Mesothelial cell of epicardium (in vitro differentiated cells): ENCODE data around the gene KANK3. TPM values are rescaled to one million over a fixed set of nuclear protein-coding genes. Genes with fewer than 3 reads are reported as not detected.
A peak's percentile ranks its signal among the peaks of the same experiment; 100 is the strongest.
"Not testable (repeated sequence)": the region's sequence is repeated elsewhere in the genome, so short reads cannot be mapped to it uniquely, and the experiment has no call there.

Experiments
- DNase-seq, 2 experiments: peaks; one replicate each; pipeline ENCODE4 v3.0.0; 2021; ENCODE audit warnings: low spot score in 2 of 2; ENCODE audit not compliant: unreplicated experiment in 2 of 2
- H3K27ac Mint-ChIP-seq: 2 replicates; pipeline ENCODE4 v1.8.0; 2021; ENCODE audit warnings: mixed read lengths
- H3K27me3 Mint-ChIP-seq: 2 replicates; pipeline ENCODE4 v1.8.0; 2021; ENCODE audit warnings: low read depth, mixed read lengths
- H3K36me3 Mint-ChIP-seq: 2 replicates; pipeline ENCODE4 v1.8.0; 2021; ENCODE audit warnings: mixed read lengths
- H3K4me1 Mint-ChIP-seq: 2 replicates; pipeline ENCODE4 v1.8.0; 2021; ENCODE audit warnings: mixed read lengths
- H3K4me3 Mint-ChIP-seq: 2 replicates; pipeline ENCODE4 v1.8.0; 2021; ENCODE audit warnings: mild to moderate bottlenecking, moderate library complexity, mixed read lengths
- H3K9me3 Mint-ChIP-seq: 2 replicates; pipeline ENCODE4 v1.8.0; 2021; ENCODE audit warnings: mixed read lengths
- CTCF ChIP-seq: fragments of 200-600 bp; sonication (generic); IDR thresholded peaks from one replicate; pipeline ENCODE4 v1.5.0; 2021; ENCODE audit warnings: antibody characterized with exemption; ENCODE audit not compliant: unreplicated experiment
- total RNA-seq: library from RNA; stranded (reverse); gene quantifications from 3 replicates; pipeline ENCODE4 v1.2.1, GENCODE V29; 2021

KANK3 gene
- total RNA-seq, 1 donor from 2014 or later, result 2.3 TPM

- no peak overlapping the region for H3K4me3 Mint-ChIP-seq
- no peak overlapping the region for H3K27ac Mint-ChIP-seq
- H3K9me3 Mint-ChIP-seq, result peaks cover 4% of the 10 kb centered on the region
- peaks cover 23% of the 10 kb centered on the region for H3K4me1 Mint-ChIP-seq
- no peaks in the 10 kb centered on the region for H3K36me3 Mint-ChIP-seq
- no peak for TF ChIP-seq CTCF
- H3K27me3 Mint-ChIP-seq, result peaks cover 32% of the 10 kb centered on the region
- DNase-seq, result no peak
Measured at GRCh38 chr19:8360196-8360595, 17.1 kb upstream of the KANK3 start.

- no peak for TF ChIP-seq CTCF
- H3K9me3 Mint-ChIP-seq, result peaks cover 4% of the 10 kb centered on the region
- peaks cover 20% of the 10 kb centered on the region for H3K4me1 Mint-ChIP-seq
- peaks cover 21% of the 10 kb centered on the region for H3K27me3 Mint-ChIP-seq
- H3K36me3 Mint-ChIP-seq, result no peaks in the 10 kb centered on the region
- H3K4me3 Mint-ChIP-seq, result no peak overlapping the region
- no peak for DNase-seq
- no peak overlapping the region for H3K27ac Mint-ChIP-seq
Measured at GRCh38 chr19:8358948-8359347, 15.9 kb upstream of the KANK3 start.

GRCh38 chr19:8357007-8357521 is 14.0 kb upstream of the KANK3 start:
- Mint-ChIP-seq H3K9me3 (peaks cover 4% of the 10 kb centered on the region), H3K4me1 (peaks cover 11% of the 10 kb centered on the region), H3K27me3 (peaks cover 4% of the 10 kb centered on the region), H3K27ac (no peak overlapping the region), H3K36me3 (no peaks in the 10 kb centered on the region), H3K4me3 (no peak overlapping the region)
- TF ChIP-seq CTCF, result no peak
- no peak for DNase-seq

GRCh38 chr19:8355631-8356402 is 12.8 kb upstream of the KANK3 start:
- Mint-ChIP-seq H3K4me3 (no peak overlapping the region), H3K27me3 (no peaks in the 10 kb centered on the region), H3K27ac (no peak overlapping the region), H3K36me3 (no peaks in the 10 kb centered on the region), H3K9me3 (peaks cover 4% of the 10 kb centered on the region), H3K4me1 (peaks cover 13% of the 10 kb centered on the region)
- DNase-seq, result no peak
- no peak for TF ChIP-seq CTCF

GRCh38 chr19:8352845-8353244 is 9.8 kb upstream of the KANK3 start:
- H3K4me3 Mint-ChIP-seq, DNase-seq, H3K36me3 Mint-ChIP-seq, H3K27ac Mint-ChIP-seq, H3K27me3 Mint-ChIP-seq, H3K9me3 Mint-ChIP-seq: not testable (repeated sequence)
- H3K4me1 Mint-ChIP-seq, result peaks cover 15% of the 10 kb centered on the region

GRCh38 chr19:8352134-8352827 is 9.2 kb upstream of the KANK3 start:
- H3K4me3 Mint-ChIP-seq, result peak overlapping the region; percentile 31
- DNase-seq, result no peak
- peaks cover 15% of the 10 kb centered on the region for H3K4me1 Mint-ChIP-seq
- no peak for TF ChIP-seq CTCF
- no peaks in the 10 kb centered on the region for H3K36me3 Mint-ChIP-seq
- H3K27me3 Mint-ChIP-seq, result no peaks in the 10 kb centered on the region
- H3K9me3 Mint-ChIP-seq, result peaks cover 4% of the 10 kb centered on the region
- peak overlapping the region; percentile 83 for H3K27ac Mint-ChIP-seq

- DNase-seq, H3K36me3 Mint-ChIP-seq, H3K4me3 Mint-ChIP-seq, H3K27me3 Mint-ChIP-seq, H3K9me3 Mint-ChIP-seq, H3K27ac Mint-ChIP-seq: not testable (repeated sequence)
- H3K4me1 Mint-ChIP-seq, result peaks cover 15% of the 10 kb centered on the region
Measured at GRCh38 chr19:8349629-8350372, 6.7 kb upstream of the KANK3 start.
